Glutamatergic neuron (in vitro differentiated cells): Measurements from ENCODE around the gene UCN2. TPM values are rescaled to one million over a fixed set of nuclear protein-coding genes. Genes with fewer than 3 reads are reported as not detected.
"Not testable (repeated sequence)": the region's sequence is repeated elsewhere in the genome, so short reads cannot be mapped to it uniquely, and the experiment has no call there.

Source experiments
- DNase-seq: peaks from one replicate; pipeline ENCODE4 v3.0.0; 2022
- H3K27ac Mint-ChIP-seq: one replicate; pipeline ENCODE4 v1.8.0; 2020; ENCODE audit warnings: mild to moderate bottlenecking, mixed read lengths, inconsistent platforms; ENCODE audit not compliant: unreplicated experiment
- H3K27me3 Mint-ChIP-seq: one replicate; pipeline ENCODE4 v1.8.0; 2020; ENCODE audit warnings: mild to moderate bottlenecking, moderate library complexity, mixed read lengths, inconsistent platforms; ENCODE audit not compliant: unreplicated experiment
- H3K36me3 Mint-ChIP-seq: one replicate; pipeline ENCODE4 v1.8.0; 2020; ENCODE audit warnings: mild to moderate bottlenecking, mixed read lengths, inconsistent platforms; ENCODE audit not compliant: unreplicated experiment
- H3K4me1 Mint-ChIP-seq: one replicate; pipeline ENCODE4 v1.8.0; 2020; ENCODE audit warnings: mild to moderate bottlenecking, low read depth, mixed read lengths, inconsistent platforms; ENCODE audit not compliant: unreplicated experiment
- H3K4me3 Mint-ChIP-seq: one replicate; pipeline ENCODE4 v1.8.0; 2020; ENCODE audit warnings: mild to moderate bottlenecking, mixed read lengths, inconsistent platforms; ENCODE audit not compliant: unreplicated experiment
- H3K9me3 Mint-ChIP-seq: one replicate; pipeline ENCODE4 v1.8.0; 2020; ENCODE audit warnings: mild to moderate bottlenecking, moderate library complexity, mixed read lengths, inconsistent platforms; ENCODE audit not compliant: unreplicated experiment
- CTCF ChIP-seq: fragments of 200-600 bp; sonication (generic); IDR thresholded peaks from one replicate; pipeline ENCODE4 v1.5.0; 2021; ENCODE audit not compliant: partially characterized antibody, unreplicated experiment
- total RNA-seq: library from RNA; stranded (reverse); fragmentation: NEBNext Ultra II Directional; extraction: Animal tissue kit (Norgen Biotek cat#: 25700); gene quantifications from one replicate; pipeline ENCODE4 v1.2.1, GENCODE V29; 2021; ENCODE audit not compliant: unreplicated experiment

Gene UCN2
- total RNA-seq, 1 donor from 2014 or later = 4.3 TPM

DNA sequence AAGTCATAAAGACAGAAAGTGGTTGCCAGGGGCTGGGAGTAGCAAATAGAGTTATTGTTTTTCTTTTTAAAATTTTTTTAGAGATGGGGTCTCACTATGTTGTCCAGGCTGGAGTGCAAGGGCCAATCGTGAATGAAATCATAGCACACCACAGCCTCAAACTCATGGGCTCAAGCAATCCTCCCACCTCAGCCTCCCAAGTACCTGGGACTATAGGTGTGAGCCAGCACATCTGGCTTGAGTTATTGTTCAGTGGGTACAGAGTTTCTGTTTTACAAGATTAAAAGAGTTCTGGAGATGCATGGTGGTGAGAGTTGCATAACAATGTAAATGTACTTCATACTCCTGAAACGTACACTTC, 30.6 kb downstream of the UCN2 start:
- peaks cover 8% of the 10 kb centered on the region for H3K36me3 Mint-ChIP-seq
- DNase-seq = no peak
- no peak for TF ChIP-seq CTCF
- peaks cover 2% of the 10 kb centered on the region for H3K27me3 Mint-ChIP-seq
- no peaks in the 10 kb centered on the region for H3K9me3 Mint-ChIP-seq
- H3K4me1 Mint-ChIP-seq = no peaks in the 10 kb centered on the region
- no peak overlapping the region for H3K27ac Mint-ChIP-seq
- H3K4me3 Mint-ChIP-seq = no peak overlapping the region

DNA sequence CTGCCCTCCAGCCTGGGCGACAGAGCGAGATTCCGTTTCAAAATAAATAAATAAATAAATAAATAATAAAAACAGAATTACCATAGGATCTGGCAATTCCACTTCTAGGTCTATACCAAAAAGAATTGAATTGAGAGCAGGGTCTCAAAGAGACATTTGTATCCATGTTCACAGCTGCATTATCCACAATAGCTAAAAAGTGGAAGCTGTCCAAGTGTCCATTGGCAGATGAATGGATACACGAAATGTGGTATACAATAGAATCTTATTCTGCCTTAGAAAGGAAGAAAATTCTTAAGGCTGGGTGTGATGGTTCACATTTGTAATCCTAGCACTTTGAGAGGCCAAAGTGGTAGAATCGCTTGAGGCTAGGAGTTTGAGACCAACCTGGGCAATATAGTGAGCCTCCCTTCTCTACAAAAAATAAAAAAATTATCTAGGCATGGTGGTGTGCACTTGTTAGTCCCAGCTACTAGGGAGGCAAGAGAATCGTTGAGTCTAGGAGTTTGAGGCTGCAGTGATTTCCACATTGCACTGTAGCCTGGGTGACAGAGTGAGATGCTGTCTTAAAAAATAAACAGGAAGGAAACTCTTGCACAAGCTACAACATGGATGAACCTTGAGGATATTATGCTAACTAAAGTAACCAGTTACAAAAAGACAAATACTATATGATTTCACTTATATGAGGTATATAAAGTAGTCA, 31.2 kb downstream of the UCN2 start:
- Mint-ChIP-seq H3K27ac (no peak overlapping the region), H3K4me1 (no peaks in the 10 kb centered on the region), H3K4me3 (no peak overlapping the region), H3K27me3 (peaks cover 2% of the 10 kb centered on the region), H3K36me3 (peaks cover 10% of the 10 kb centered on the region), H3K9me3 (no peaks in the 10 kb centered on the region)
- DNase-seq = no peak
- no peak for TF ChIP-seq CTCF

GRCh38 chr3:48530701-48531100, 32.9 kb downstream of the UCN2 start:
- not testable (repeated sequence) for H3K9me3 Mint-ChIP-seq, H3K36me3 Mint-ChIP-seq, H3K4me3 Mint-ChIP-seq

GRCh38 chr3:48528754-48529153, 34.8 kb downstream of the UCN2 start:
- no peak for DNase-seq
- Mint-ChIP-seq H3K27me3 (peaks cover 5% of the 10 kb centered on the region), H3K27ac (no peak overlapping the region), H3K4me1 (no peaks in the 10 kb centered on the region), H3K9me3 (no peaks in the 10 kb centered on the region), H3K4me3 (no peak overlapping the region), H3K36me3 (peaks cover 4% of the 10 kb centered on the region)
- no peak for TF ChIP-seq CTCF

More at GRCh38 chr3:48530701-48531100, 32.9 kb downstream of the UCN2 start:
- not testable (repeated sequence) for DNase-seq, H3K4me1 Mint-ChIP-seq, H3K27me3 Mint-ChIP-seq, H3K27ac Mint-ChIP-seq

DNA sequence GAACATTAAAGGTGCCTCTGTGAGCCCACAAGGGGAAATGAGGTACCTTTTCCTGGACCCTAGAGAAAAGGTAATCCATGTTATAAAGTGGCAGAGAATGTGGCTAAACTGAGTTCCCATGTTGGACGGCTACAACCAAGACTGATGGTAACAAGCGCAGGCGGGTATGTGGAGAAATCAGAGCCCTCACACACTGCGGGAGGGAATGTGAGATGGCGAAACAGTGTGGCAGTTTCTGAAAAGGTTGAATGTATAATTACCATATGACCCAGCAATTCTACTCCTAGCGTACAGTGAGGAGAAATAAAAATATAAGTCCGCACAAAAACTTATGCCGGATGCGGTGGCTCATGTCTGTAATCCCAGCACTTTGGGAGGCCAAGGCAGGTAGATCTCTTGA, 35.5 kb downstream of the UCN2 start:
- Mint-ChIP-seq H3K4me3 (no peak overlapping the region), H3K27ac (no peak overlapping the region), H3K36me3 (peaks cover 4% of the 10 kb centered on the region), H3K27me3 (peaks cover 5% of the 10 kb centered on the region), H3K9me3 (no peaks in the 10 kb centered on the region), H3K4me1 (no peaks in the 10 kb centered on the region)
- DNase-seq = no peak
- no peak for TF ChIP-seq CTCF
